Stimulated activated CD4-positive, alpha-beta T cell treated with anti-CD3 and anti-CD28 coated beads, Interleukin-15, amount 100 ng/mL, for 1 hour (primary cell): Measurements from ENCODE around the gene CPT1B.

Source experiments
- DNase-seq, 2 donors: peaks; one replicate each; pipeline ENCODE4 v3.0.0-alpha.2; 2020; ENCODE audit warnings: low read depth in 1 of 2, low spot score in 1 of 2

CPT1B gene

DNA sequence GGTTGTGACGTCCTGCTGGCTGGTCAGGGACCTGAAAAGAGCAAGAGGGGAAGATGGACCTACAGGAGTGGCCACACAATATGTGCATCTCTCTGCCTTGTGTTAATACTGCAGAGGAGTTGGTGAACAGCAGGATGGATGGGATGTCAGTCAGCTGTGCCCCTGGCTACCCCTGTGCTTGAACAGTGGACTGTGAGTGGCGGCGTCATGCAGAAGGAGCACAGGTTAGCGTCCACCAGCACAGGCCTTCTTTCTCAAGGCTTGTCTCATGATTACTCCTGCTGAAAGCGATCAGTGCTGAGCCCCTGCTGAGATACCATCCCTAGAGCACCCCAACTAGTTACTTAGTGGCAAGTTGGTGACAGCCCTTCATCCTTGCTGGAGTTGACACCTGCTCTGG is 8.2 kb upstream of the CPT1B start:
- no peak for DNase-seq

DNA sequence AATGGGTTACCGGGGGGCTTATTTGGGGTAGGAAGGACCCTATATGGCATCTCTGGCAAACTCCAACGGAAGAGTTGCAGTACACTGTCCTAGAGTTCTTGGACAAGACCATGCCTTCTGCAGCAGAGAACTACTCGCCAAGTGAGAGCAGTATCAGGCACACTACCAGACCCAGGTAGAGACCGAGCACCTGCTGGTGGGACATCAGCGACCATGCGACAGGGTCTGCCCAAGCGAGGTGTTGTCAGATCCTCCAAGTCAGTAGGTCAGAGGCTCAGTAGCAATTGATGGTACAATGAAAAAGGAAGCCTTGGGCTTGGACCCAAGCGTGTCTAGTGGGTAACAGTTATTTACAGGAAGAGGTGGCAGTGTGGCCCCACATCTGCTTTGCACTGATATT is 7.6 kb upstream of the CPT1B start:
- DNase-seq, result no peak

DNA sequence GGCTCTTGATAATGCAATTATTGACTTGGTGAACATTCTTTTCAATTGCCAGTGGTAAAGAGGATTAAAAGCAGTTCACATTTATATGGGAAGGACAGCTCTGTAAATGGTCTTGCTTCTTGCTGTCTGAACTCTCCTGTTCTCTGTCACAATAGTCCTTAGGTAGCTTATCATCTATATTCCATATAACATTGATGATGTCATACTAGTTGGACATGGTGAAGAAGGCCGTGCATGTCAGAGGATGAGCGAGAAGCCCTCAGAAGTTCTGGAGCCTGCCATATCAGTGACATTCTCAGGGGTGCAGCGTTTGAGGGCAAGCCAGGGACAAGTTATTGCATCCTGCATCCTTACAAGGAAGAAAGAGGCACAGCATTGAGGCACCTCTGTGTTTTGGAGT is 7.0 kb upstream of the CPT1B start:
- DNase-seq, result no peak

DNA sequence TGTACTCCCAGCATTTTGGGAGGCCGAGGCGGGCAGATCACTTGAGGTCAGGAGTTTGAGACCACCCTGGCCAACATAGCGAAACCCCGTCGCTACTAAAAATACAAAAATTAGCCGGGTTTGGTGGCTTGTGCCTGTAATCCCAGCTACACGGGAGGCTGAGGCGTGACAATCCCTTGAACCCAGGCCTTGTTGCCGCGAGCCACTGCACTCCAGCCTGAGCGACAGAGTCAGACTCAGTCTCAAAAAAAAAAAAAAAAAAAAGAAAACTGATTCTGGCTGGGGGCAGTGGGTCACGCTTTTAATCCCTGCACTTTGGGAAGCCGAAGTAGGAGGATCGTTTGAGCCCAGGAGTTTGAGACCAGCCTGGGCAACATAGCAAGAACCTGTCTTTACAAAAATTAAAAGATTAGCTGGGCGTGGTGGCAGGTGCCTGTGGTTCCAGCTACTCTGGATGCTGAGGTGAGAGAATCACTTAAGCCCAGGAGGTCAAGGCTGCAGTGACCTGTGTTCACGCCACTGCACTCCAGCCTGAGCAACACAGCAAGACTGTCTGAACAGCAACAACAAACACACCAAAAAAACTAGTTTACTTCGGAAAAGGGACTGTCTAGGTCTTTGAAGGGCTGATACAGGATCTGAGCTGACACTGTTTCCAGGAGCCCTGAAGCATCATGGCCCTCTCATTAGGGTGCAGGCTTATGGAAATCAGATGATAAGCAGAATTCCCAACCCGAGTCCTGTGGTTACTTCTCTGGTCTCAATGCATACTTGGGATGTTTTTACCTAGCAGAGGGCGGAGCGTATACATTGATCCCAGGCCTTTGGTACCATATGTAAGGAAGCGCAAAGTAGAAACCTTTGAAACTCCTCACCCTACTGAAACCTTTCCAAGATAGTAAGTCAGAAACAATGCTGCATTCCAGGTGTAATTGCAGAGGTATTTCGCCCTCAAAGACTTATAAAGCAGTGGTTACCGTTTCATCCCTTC is 6.2 kb upstream of the CPT1B start:
- DNase-seq, result no peak

DNA sequence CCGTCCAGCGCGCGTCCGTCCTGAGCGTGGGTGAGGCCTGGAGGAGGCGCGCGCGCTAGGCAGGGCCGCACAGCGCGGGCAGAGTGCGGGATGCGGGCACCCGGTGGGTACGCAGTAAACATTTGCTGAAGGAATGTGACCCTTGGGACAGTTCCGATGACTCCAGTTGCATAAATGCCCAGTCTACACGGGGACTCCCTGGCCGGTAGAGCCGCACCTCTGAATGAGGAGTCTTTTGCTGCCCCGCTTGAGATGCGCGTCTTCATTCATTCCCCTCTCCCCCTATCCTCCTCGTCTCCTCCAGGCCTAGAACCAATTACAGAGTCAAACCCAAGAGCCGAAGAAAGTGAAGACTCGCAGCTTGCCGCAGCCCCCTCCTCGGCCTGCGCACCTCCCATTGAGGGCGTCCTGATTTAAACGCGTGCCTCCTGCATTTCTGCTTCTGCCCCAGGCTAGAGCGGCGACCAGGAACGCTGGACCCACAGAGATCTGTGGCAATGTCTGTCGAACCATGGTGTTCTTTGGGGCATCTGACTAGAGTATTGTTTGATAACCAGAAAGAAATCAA is 5.2 kb upstream of the CPT1B start:
- no peak for DNase-seq

DNA sequence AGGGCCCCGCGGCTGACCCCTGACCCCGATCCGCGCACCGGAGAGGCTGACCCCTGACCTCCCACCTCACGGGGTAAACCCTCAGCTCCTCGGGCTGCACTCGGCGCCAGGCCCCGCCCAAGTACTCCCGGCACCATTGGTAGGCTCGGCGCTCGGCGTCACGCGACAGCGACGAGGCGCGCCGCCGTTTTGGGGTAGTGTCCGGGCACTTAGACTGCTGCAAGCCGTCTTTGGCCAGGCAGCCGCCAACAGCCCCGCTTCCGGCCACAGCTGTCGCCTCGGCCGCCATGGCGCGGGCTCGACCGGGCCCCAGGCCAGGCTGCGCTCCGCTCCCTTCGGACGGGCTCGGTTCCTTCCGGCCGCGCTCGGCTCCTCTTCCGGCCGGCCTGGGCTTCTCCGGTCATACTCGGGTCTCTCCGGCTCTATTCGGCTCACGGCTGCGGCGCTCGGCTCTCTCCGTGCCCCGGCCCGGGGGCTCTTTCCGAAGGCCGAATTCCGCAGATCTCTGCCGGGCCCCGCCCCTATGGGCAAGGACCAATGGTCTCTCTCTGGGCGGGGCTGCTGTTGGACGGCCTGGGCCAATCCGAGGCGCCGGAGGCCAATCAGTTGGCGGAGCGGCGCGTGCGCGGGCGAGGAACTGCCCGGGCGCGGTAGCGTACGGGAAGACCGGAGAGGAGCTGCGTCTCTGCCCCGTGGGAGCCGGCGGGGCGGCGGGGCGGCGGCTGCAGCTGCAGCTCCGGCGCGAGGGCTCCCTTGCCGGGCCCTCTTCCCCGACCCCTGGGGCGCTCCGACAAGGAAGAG is 4.5 kb upstream of the CPT1B start, which contains the start of gene CHKB:
Gene CHKB (minus strand): TSS at position 357 of the 801 bp plus-strand sequence. CDS start 68 bp downstream, at position 289.
- DNase-seq, result peak; percentile 97

DNA sequence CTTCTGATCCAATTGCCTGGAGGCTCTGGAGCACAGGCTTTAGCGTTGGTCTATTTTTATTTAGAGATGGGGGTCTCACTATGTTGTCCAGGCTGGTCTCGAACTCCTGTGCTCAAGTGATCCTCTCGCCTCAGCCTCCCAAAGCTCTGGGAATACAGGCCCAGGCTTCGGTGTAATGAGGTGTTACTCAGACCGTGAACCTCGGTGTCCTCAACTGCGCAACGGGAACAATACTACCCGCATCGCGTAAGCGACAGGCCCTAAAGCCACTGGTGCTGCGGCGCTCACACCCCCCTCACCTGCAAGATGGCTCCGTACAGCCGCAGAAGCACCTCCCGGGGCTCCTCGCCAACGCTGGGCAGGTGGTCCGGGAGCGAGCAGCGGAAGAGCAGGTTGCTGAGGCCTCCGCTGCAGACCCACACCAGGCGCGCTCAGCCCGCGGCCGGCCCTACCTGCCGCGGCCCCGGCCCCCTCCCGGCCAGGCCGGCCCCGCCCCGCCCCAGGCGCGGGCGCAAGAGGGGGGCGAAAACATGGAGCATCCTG is 3.8 kb upstream of the CPT1B start:
- DNase-seq, result no peak

DNA sequence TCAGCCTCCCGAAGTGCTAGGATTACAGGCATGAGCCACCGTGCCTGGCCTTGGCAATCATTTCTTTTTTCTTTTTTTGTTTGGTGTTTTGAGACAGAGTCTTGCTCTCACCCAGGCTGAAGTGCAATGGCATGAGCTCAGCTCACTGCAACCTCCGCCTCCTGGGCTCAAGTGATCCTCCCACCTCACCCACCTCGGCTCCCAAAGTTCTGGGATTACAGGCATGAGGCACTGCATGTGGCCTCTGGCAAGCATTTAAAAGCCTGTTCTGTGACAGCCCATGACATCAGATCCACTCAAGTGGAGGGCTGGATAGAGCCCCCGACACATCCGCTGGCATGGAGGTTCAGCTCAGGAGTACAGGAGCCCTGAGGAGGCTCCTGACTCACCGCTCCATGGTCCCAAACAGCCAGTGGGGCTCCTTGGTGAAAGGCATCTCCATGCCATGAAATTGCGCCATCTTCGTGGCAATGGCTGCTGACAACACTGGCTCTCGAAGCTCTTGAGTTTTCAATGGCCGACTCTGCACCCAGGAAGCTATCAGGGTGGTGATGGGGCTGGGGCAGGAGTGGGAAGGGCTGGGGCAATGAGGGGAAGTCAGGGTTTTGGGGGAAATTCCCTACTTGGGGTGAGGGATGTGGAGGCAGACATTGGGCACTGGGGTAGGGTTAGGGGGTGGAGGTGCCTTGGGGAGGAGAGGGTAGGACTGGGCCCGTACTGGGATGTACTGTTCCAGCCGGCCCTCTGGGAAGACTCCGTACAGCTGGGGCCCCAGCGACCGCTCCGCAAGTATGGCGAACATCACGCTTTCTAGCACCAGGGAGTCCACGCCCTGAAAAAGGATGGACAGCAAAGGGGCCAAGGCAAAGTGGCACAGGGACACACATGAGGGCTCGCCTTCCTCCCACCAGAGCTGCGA is 3.1 kb upstream of the CPT1B start:
- no peak for DNase-seq

DNA sequence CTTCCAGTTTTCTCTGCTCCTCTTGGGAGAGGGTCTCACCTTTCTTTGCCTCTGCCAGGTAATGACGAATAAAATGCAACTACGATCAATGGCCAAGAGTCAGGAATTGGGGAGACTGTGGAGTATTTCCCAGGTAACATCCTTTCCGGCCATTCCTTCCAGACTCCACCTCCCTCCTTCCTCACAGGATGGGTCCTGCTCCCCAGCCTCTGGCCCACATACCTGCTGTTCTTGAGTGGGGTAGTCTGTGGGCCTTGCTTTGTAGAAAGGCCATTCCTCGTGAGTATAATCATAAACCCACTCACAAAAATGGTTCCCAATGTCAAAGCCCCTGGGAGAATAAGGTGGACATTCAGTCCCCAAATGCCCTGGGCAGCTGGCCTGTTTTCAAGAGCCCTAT is 1.5 kb upstream of the CPT1B start:
- DNase-seq, result no peak

DNA sequence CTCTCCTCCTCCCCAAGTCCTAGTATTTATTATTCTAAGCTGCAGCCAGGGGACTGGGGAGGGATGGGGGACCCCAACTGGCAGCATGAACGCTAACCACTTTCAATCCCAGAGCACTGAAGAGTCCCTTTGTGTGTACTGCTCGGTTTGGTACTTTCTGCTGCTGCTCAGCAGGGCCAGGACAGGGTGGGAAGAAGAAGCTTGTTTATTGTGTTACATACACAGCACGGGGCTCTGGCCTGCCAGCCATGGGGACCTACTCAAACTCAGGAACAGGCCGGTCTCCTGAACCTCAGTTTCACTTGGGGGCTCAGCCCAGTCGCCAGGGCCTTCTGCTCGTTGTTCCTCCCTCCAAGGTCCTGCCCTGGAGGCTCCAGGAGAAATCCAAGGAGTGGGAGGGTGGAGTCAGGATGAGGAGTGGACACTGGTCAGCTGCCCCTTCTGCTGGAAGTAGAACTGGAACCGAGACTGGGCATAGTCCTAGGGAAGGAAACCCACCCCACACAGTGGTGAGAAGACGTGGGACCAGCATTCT is 616 bp upstream of the CPT1B start:
- DNase-seq, result no peak

DNA sequence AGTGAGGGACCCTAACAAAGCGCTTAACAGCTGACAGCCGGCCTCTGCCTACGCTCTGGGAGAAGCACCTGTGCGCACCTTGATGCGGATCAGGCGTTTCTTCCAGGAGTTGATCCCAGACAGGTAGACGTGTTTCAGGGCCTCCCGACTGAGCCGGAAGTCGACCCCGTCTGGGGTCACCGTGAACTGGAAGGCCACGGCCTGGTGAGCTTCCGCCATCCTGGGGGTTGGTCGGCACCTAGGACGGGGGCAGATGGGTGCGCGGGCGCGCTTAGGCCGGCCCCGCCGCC is 585 bp downstream of the CPT1B start:
- no peak for DNase-seq

DNA sequence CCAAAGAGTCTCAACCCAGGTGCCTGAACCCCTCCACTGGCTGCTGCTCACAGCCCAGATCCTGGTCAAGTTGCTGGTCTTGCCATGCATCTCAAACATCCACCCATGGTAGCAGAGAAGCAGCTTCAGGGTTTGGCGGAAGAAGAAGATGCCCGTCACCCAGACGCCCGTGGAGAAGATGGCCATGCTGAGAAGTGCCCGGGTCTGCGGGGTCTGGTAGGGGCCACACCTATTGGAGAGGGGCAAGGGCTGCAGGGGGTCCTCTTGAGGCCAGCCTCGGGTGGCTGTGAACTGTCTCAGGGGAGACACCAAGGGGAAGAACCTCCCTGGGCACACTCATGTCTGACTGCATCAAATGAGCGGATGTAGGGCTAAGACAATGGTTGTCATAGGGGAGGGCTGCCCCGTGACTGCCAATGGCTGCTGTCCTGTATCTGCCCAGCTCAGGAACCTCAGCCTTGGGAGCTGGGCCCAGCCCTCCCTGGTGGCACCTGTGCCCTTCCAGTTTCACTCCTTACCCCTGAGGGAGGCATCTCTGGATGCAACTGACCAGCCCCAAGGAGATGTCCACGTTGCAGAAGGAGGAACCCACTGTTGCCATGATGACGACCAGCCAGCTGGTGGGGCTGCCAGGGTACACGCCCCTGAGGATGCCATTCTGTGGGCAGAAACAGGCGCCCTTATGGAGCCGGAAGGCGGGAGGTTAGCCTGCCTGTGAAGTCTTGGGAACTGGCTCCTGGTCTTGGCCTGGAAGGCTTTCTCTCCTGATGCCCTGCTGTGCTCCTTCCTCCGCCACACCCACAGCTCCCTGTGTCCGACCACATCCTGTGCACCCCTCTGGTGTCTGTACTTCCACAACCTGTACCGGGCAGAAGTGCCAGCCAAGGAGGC is 1.2 kb downstream of the CPT1B start:
- no peak for DNase-seq

DNA sequence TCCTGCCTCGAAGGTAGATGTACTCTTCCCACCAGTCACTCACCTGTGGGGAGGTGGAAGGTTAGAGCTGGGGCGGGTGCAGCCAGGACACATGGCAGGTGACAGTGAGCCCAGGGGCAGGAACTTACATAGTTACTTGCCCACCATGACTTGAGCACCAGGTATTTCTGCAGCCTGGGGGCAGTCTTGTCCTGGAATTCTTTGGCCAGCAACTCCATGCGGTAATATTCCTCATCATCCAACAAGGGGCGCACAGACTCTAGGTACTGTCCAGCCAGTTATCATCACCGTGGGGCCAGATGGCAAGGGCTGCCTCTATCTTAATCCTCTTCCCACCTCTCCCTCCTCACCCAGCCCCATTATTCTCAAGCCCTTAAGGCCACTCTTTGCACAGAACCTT is 2.2 kb downstream of the CPT1B start:
- DNase-seq, result no peak

DNA sequence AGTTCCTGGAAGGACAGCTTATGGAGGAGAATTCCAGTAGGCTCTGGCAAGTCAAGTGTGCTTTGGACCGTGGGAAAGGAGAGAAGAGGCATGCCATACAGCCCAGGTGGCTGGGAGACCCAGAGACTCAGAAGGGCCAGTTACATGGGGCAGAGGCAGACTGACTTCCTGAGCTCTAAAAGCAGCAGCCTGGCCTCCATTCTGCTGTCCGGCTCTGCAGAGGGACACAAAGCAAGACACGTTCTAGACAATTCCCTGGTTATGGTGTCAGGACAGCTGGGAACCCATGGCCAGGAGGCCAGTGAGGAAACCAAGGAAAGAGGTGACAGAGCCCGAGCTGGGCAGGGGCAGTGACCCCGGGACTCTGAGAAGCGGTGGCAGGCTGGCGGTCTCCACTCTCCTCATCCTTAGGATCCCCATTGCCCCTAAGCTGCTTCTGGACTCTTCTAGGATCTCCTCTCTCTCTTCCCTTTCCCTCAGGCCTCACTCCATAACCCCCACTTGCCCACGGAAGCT is 2.7 kb downstream of the CPT1B start:
- DNase-seq, result no peak

DNA sequence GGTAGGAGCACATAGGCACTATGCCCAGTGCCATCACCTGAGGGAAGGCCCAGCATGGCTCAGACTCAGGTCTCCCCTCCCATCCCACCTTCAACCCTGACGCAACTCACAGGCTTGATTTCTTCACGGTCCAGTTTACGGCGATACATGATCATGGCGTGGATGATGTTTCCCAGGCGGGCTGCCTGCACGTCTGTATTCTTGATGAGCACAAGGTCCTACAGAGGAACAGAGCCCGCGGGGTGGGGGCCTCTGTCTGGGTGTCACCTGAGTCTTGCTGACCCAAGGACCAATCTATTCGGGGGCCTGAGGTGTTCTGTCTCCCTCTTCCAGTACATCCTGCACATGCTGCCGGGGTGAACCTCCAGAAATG is 3.9 kb downstream of the CPT1B start:
- no peak for DNase-seq

DNA sequence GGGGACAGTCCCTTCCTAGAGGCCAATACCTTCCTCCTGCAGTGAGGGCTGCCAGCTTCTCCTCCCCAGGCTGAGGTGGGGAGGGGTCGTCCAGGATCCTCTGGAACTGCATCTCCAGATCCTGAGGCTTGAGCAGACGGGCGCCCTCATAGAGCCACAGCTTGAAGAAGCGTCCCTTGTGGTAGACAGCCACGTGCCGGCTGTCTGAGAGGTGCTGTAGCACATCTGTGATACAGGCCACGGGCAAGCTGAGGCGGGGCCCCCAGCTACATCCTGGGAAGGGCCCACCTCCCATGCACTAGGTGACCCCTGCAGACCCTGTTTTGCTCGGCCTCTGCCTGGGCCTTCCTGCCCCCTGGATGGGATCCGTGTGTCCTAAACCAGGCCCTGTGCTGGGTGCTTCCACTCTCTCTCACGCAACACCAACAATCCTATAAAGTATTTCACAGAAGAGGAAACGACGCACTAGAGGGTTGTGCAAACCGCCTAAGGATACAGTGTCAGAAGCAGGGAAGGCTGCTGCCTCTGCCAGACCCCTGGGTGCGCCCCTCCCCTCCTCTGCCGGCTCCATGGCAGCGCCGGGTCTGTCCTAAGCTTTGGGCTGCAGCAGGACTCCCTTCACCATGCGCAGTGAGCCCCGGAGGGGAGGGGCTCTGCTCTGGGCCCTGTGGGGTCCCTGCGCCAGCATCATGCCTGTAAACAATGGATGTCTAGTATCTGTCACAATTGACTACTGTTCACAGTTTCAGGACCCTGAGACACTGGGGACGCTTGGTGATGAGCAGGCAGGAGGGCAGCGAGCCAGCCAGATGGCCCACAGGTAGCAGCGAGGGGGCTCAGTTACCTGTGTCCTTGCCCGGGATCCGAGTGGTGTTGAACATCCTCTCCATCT is 4.5 kb downstream of the CPT1B start:
- DNase-seq, result no peak

DNA sequence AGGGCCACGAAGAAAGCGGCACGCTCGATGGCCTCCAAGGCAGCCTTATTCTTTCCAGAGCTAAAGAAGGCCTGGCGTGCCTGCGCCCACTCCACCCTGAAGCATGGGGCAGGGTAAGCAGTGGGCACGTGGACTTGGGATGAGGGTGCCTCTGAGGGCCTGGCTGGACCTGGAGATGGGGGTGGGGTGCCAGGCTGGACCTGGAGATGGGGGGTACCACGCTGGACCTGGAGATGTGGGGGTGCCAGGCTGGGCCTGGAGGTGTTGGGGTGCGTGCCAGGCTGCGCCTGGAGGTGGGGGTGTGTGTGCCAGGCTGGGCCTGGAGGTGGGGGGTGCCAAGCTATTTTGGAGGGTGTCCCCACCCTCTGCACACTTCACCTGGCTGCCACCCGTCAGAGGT is 5.3 kb downstream of the CPT1B start:
- DNase-seq, result no peak
